GM19328 (cell line): Measurements from ENCODE around the gene PROSER3.

Experiments used
- ATAC-seq: cut with Tn5 transposase; IDR thresholded peaks from one replicate; pipeline ENCODE4 v1.9.1; 2021; ENCODE audit warnings: mild to moderate bottlenecking, moderate library complexity; ENCODE audit not compliant: unreplicated experiment

The PROSER3 gene

GRCh38 chr19:35816846-35817245 is 58.9 kb downstream of the PROSER3 start:
- ATAC-seq, result no peak

- no peak for ATAC-seq
These were observed 60.5 kb downstream of the PROSER3 start for GRCh38 chr19:35818445-35818844.
